VCaP (cell line): ENCODE measurements around the gene TRAPPC14.
A peak's percentile ranks its signal among the peaks of the same experiment; 100 is the strongest.

Source experiments
- H3K27ac ChIP-seq: fragments of 450-650 bp; 2 replicates; pipeline ENCODE4 v1.5.1; 2017
- CTCF ChIP-seq: fragments of 450-650 bp; conservative IDR thresholded peaks from 2 replicates; pipeline ENCODE4 v1.5.1; 2017; ENCODE audit warnings: mild to moderate bottlenecking, moderate library complexity

TRAPPC14 gene

GRCh38 chr7:100155553-100156317 lies 2.8 kb downstream of the TRAPPC14 start:
- no peak for TF ChIP-seq CTCF
- no peak overlapping the region for H3K27ac ChIP-seq

- H3K27ac ChIP-seq = no peak overlapping the region
- no peak for TF ChIP-seq CTCF
Observed at GRCh38 chr7:100154651-100155491, 3.7 kb downstream of the TRAPPC14 start.

DNA sequence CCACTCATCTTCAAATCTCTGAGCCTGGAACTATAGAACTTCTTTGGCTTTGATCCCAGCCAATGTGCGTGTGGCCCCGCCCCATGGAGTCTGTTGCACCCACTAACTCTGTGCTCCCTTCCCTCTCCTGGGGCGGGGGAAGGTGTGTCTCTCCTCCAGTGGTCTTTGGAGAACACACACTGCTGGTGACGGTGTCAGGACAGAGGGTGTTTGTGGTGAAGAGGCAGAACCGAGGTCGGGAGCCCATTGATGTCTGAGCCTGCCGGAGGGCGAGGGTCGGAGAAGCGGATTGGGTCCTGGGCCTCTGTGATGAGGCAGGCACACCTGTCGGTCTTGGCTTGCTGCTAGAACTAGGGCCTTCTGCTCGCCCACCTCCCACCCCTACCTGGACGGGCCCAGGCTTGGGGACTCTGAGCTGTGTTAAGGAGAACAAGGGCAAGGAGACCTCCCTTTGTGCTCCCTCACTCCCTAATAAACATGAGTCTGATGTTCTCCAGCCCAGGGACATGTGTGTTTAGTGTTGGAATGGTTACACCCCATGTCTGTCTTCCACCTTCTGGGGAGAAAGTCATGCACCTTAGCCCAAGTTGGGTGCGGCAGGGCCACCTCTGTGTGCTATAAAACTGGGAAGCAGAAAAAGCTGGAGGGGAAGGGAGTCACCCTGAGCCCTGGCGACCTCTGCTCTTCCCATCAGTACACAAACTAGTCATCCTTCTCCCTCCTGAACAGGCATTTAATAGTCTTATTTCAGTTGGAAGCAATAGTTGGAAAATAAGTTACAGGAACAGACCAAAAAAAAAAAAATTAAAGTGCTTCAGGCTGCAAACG lies 4.6 kb downstream of the TRAPPC14 start:
- no peak overlapping the region for H3K27ac ChIP-seq
- no peak for TF ChIP-seq CTCF

DNA sequence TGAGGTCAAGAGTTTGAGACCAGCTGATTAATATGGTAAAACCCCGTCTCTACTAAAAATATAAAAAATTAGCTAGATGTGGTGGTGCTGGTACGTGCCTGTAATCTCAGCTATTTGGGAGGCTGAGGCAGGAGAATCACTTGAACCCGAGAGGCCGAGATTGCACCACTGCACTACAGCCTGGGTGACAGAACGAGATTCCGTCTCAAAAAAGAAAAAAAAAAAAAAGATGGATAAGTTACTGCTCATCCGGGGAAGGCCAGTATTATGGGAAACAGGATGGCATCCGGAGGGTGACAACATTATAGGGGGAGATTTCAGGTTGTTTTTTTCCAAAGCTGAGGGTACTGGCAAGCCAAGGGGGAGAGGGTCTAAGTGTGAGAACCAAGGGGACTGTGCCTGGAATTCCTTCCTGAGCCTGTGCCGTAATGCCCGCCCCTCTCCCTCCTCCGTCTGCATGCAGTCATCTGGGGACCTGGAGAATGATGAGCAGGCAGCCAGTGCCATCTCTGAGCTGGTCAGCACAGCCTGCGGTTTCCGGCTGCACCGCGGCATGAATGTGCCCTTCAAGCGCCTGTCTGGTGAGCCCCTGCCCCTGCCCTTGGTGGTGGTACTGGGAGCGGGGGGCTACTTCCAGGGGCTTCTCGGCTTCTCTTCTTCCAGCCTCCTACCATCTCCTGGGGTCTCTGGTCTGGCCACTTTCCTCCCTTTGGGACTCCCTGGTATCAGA lies 5.4 kb downstream of the TRAPPC14 start:
- TF ChIP-seq CTCF = no peak

GRCh38 chr7:100152404-100152803 lies 6.1 kb downstream of the TRAPPC14 start:
- no peak for TF ChIP-seq CTCF
- no peak overlapping the region for H3K27ac ChIP-seq

More for the DNA sequence above, 5.4 kb downstream of the TRAPPC14 start:
- no peak overlapping the region for H3K27ac ChIP-seq

DNA sequence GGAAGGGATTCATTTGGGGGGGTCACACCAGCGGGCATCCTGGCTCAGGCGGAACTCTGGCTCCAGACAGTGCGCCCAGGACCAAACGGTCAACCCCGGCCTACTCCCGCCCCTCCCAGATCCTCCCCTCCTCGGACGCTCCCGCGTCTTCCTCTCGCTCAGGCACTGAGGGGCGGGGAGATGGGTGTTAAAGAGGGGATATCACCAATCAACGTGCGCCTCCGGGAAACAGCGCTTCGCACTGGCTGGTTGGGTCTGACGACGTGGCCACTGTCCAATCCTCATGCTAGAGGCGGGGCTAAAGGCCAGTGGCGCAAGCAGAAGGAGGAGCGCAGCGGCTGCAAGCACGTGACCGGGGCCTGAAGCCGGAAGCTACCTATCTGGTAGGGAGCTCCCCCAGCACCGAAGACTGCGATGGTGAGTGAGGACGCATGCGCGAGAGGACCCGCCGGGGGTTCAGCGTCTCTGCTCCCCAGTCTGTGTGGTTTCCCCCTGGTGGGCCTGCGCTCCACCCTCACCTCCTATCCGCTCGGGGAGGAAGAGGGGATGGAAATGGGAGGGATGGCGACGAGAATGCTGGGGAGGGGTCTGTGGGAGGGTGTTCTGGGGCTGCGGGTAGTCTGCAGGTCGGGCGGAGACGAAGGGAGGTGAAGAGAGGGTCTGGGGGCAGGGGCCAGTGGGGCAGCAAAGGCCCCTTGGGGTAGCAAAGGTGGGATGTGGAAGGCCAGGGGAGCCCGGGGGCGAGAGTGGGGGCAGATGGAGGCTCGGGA lies 9.8 kb downstream of the TRAPPC14 start, which contains the start of gene LAMTOR4:
LAMTOR4 (plus strand) TSS at position 360 of the 770 bp plus-strand sequence; CDS start at position 415, 55 bp downstream.
- peak within 1 kb of the TSS; percentile 88 for H3K27ac ChIP-seq
- TF ChIP-seq CTCF = no peak
